SW 1271 (cell line): ENCODE results near the gene DLG2.

Experiments used
- DNase-seq, 2 experiments: peaks; one replicate each; lab custom pipeline; 2025; lab: John Stamatoyannopoulos, UW

Gene DLG2

DNA sequence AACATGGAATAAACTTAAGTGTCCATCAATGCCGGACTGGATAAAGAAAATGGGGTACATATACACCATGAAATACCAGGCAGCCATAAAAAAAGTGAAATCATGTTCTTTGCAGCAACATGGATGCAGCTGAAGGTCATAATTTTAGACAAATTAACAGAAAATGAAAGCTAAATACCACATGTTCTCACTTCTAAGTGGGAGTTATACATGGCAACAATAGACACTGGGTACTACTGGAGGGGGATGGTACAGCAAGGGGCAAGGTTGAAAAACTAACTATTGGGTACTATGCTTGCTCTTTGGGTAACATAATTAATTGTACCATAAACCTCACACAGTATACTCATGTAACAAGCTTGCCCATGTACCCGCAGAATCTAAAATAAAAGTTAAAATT, 851.6 kb downstream of the DLG2 start:
- DNase-seq: no peak

GRCh38 chr11:84763931-84764330, 863.2 kb downstream of the DLG2 start:
- DNase-seq: no peak

- no peak for DNase-seq
Observed at GRCh38 chr11:84757711-84758110, 869.4 kb downstream of the DLG2 start.

DNA sequence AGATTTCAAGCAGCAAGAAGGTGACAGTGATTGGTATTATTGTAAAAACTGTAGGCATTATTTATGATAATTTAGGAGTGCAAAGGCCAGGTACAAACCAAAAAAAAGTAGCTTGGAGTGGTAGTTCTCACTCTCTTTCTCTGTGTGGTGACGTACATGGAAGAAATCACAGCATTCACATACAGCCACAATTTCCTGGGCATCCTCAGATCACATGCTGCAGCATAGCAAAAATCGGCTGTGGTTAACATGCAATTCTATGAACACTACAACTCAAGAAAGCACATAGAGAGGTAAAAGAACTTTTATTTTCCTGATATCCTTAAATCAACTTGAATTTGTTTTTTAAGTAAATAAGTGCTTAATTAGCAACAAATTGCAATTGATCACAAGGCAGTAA, 875.8 kb downstream of the DLG2 start:
- DNase-seq: no peak

- no peak for DNase-seq
Observed at GRCh38 chr11:84747871-84748270, 879.3 kb downstream of the DLG2 start.

GRCh38 chr11:84740050-84740449, 887.1 kb downstream of the DLG2 start:
- DNase-seq: no peak

- no peak for DNase-seq
Observed at GRCh38 chr11:84724256-84724655, 902.9 kb downstream of the DLG2 start.

DNA sequence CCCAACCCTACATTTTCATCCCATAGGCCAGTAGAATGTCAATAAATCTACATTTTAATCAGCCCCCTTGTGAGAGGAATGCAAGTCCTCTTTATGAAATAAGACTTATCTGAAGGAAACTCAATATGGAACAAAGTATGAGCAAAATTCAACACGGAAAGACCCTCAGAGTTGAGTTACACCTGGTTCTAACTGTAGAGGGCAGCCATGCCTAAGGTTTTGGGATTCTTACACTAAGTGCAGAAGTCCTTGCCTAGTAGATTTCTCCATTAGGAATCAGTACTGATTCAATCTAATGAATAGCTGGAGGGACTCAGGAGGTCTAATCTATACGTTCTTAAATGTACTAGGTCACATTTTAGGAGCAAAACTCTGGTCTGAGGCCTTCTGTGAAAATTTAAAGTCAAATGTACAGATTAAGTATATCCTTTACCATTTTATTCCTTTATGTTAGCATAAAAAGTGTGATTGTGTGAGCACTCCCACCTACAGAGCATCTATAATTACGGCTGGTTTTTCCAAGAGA, 904.5 kb downstream of the DLG2 start:
- DNase-seq: no peak

GRCh38 chr11:84721561-84721961, 905.6 kb downstream of the DLG2 start:
- no peak for DNase-seq

DNA sequence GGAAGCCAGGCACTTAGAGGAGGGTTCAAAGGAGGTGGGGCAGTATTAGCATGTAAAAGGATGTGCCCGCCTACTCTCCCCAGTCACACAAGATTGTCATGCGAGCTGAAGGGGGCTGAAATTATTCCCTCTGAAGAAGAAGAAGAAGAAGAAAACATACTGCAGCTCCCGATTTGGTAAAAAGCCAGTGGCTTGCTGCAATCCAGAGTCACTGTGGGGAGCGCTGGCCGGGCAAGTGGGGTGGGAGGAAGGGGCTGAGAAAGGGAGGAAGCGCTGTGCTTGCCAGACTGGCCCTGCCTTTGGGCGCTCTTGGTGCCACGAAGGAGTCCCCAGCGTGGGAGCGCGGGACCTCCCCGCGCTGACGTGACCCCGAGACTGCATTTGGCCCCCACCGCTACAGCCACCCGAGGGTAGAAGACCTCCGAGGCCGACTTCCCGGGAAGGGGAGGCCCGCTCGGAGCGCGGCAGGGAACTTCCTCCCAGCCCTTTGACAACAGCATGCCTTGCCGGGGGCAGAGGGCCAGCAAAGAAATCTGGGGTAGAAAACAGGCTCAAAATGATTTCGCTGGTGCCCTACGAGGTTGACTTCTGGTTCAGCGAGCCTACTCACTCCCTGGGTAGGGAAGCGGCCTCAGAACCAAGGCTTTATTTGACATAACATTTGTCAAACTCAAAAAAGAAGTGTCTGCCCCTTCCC, 906.3 kb downstream of the DLG2 start:
- no peak for DNase-seq

GRCh38 chr11:84719935-84720577, 907.1 kb downstream of the DLG2 start:
- DNase-seq: no peak

- peak in 1 of 2 experiments; percentile 25 for DNase-seq
Observed at GRCh38 chr11:84714316-84714780, 912.8 kb downstream of the DLG2 start.

DNA sequence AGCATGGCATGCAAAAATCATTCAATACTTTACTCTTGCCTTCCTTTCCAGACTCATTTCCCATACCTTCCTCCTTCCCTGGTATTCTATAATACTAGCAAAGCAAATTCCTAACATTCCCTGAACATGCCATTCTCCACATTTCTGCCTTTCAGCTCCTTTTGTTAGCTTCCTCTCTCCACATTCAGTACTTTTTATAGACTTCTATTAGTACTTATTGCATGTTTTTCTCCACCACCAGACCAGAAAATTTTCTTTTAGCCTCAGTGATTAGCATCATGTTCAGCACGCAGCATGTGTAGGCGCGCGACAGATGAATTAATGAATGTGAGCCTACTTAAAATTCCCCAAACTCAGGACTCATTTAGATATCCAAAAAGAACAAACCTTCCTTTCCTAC, 935.3 kb downstream of the DLG2 start:
- no peak for DNase-seq

DNA sequence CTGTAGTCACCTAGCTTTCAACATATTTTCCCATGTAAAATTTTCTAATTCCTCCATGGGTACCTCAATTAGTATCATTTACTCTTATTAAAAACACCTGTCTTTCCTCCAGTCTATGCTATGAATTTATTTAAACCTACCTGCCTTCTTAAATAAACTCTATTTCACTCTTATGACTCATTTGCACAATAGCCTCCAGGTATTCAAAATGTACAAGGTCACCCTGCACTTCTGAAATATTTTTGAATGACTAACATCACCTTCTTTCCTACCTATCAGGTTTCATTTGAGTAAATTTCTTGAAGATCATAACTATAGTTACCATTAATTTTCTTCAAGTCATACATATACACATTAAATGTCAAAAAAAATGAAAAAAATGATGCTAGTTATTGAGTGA, 939.7 kb downstream of the DLG2 start:
- DNase-seq: no peak

DNA sequence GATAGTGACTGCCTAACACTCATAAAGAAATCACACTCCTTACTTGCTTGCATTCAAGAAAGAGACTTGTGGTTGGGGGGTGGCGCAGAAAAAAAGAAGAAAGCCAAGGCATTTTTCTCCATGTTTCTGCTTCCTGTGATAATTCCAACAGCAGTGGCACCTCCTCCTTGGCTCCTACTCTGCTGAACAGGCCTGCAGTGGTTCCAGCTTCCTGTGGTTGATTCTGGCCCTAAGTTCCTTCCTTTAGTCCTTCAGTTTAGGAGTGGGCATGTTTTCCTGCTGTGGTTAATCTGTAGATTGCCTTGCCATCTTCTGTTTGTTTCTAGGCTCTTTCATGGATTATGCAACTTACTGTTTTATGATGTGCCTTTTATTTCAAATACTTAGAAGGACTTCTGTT, 940.4 kb downstream of the DLG2 start:
- no peak for DNase-seq

- DNase-seq: no peak
Observed at GRCh38 chr11:84685976-84686375, 941.2 kb downstream of the DLG2 start.

- no peak for DNase-seq
Observed at GRCh38 chr11:84685149-84685548, 942.0 kb downstream of the DLG2 start.

DNA sequence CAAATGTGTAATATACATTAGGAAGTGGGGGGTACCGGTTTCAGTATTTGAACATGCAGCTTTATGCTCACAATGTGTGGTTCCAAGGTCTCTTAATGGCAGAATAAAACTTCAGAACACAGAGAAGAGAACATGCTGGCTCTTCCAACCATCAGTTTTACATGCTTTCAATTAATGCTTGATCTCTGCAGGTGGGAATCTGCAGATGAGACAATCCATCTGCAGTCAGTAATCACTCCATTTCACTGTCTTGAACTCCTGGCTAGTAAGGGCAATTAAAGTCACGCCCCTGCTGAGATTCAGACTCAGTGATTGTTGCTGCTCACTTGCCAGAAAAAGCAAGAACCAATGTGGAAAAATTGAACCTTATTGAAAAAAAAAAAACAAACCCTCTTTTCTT, 945.7 kb downstream of the DLG2 start:
- no peak for DNase-seq

- no peak for DNase-seq
Observed at GRCh38 chr11:84675396-84676025, 951.6 kb downstream of the DLG2 start.

- no peak for DNase-seq
Observed at GRCh38 chr11:84673753-84674152, 953.4 kb downstream of the DLG2 start.

- no peak for DNase-seq
Observed at GRCh38 chr11:84671325-84671999, 955.7 kb downstream of the DLG2 start.

DNA sequence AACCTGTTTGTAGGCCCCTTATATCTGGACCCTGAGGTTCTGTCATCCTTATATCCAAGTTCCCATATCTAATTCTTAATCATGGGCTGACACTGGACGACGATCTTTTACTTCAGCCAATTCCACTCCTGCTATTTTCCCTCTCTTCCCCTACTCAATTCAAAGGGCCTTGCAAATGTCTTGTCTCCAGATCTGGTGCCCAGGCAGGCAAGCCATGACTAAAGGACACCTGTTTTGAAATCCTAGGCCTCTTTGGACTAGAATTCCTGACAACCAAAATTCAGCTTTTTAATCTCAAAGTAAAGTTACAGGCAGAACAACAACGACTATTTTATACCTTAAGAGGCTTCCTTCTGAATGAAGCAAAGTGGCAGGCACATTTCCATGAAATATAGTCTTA, 963.4 kb downstream of the DLG2 start:
- no peak for DNase-seq
